Activated CD4-positive, alpha-beta T cell treated with anti-CD3 and anti-CD28 coated beads for 24 hours (primary cell): ENCODE results near the gene SLC27A4.

Experiments used
- DNase-seq, 2 donors: peaks; one replicate each; pipeline ENCODE4 v3.0.0-alpha.2; 2020; ENCODE audit warnings: low read depth in 2 of 2

Gene SLC27A4

GRCh38 chr9:128339761-128340690, at the start of gene SLC27A4:
Gene SLC27A4, plus strand, starts transcription at chr9:128340527. Its CDS starts 2,606 bp downstream, at chr9:128343133.
- DNase-seq, result peak; percentile 64 to 65

DNA sequence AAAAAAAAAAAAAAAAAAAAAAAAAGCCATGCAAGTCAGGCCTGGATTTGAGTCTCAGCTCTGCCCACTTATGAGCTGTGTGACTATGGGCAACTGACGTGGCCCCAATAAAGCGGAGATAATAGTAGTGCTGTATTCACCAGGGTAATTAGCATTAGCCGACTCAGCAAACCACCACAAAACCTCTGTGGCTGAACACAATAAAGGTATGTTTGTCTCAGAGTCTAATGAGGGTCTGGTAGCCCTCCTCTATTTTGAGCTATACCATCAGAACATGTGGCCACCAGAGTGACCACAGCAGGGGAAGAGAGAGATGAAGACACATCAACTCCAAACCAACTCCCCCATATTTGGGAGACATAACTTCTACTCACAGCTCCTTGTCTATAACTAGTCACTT, 48.3 kb upstream of the SLC27A4 start:
- DNase-seq, result no peak

GRCh38 chr9:128293091-128293490, 47.2 kb upstream of the SLC27A4 start:
- no peak for DNase-seq

DNA sequence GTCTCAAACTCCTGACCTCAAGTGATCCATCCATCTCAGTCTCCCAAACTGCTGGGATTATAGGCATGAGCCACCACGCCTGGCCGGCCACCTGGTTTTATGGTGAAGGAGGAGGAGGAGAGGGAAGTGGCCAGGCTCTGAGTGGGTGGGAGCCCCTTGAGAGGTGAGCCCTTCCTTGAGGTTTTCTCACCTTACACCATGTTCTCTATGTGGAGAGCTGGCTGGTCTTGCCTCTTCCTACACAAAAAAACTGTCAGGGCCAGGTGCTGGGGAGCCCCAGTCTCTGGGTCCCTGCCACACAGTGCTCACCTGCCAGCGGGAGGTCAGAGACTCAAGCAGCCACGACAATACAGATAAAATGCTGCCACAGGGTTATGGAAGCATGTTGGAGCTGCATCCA, 46.2 kb upstream of the SLC27A4 start:
- no peak for DNase-seq

- DNase-seq, result no peak
Measured at GRCh38 chr9:128296340-128297220, 43.7 kb upstream of the SLC27A4 start.

DNA sequence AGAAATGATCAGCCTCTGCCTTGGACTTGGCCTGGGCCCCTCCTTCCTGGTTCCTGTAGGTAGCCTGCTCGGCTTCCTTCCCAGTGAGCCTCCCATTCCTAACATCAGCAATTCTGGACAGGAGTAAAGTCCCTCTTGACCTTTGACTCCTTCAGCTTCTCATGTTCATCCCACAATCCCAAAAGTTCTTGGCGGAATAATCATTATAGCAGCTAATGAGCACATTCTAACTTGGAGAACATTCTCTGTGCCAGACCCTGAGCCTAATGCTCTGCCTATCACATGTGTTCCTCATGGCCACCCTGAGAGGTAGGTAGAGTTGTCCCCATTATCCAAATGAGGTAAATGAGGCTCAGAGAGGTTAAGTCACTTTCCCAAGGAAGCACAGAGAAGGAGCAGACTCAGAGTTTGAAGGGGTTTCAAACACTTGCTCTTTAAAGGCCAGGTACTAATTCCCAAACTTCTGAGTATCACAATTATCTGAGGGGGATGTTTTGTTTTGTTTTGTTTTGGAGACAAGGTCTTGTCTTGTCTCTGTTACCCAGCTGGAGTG, 43.0 kb upstream of the SLC27A4 start:
- no peak for DNase-seq

DNA sequence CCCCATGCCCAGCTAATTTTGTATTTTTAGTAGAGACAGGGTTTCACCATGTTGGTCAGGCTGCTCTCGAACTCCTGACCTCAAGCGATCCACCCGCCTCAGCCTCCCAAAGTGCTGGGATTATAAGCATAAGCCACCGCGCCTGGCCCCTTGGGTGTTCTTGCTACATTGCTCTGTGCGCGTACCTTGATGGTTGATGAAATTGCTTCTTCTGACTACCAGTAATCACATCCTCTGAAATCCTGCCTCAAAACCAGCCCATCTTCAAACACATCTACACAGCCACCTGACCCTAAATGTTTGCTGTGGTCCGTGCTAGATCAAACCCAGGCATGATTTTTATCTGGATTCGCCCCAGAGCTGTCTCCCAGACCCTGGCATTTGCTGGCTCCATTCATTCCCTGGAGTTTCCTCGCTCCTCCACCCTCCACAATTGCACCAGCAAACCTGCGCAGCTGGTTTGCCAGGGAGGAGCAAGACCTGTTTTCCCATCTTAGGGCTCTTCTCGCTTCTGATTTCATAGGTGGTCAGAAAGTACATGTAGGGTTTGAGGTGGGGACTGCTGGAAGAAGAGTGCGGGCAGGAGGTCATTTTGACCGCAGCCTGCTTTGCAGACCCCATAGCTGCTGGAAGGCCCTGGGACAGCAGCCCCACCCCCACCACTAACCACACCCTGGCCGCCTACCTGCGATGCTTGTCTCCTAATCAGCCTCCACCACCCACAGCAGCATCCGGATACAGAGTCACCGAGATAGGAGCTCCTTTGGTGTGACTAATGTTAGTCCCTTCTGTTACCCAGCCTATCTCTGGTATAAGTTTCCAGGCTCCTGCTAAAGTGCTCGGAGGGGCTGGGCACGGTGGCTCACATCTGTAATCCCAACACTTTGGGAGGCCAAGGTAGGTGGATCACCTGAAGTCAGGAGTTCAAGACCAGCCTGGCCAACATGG, 41.5 kb upstream of the SLC27A4 start:
- DNase-seq, result no peak

DNA sequence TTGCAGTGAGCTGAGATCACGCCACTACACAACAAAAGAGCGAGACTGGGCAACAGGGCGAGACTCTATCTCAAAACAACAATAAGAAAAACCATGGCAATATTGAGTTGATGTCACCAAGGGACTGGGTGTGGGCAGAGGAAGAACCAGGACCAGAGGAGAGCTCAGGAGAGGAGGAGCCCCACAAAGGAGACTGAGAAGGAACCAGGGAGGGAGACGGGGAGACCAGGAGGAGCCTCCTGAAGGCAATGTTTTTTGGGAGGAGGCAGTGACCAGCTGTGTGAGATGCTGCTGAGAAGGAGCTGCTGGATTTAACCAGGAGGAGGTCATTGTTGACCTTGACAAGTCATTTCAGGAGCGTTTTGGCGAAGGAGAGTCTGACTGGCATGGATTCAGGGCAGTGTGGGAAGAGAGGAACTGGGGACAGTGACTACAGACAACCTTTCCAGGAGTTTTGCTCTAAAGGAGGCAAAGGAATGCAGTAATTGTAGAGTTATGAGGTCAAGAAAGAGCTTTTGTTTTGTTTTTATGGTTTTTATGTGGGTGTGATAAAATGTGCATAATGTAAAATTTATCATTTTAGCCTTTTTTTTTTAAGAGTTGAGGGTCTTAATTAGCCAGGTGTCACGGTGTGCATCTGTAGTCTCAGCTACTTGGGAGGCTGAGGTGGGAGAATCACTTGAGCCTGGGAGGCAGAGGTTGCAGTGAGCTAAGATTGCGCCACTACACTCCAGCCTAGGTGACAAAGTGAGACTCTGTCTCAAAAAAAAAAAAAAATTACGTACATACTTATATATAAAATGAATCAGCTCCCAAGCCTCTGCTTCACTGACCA, 36.0 kb upstream of the SLC27A4 start:
- DNase-seq, result no peak

- no peak for DNase-seq
Measured at GRCh38 chr9:128304971-128305288, 35.4 kb upstream of the SLC27A4 start.

DNA sequence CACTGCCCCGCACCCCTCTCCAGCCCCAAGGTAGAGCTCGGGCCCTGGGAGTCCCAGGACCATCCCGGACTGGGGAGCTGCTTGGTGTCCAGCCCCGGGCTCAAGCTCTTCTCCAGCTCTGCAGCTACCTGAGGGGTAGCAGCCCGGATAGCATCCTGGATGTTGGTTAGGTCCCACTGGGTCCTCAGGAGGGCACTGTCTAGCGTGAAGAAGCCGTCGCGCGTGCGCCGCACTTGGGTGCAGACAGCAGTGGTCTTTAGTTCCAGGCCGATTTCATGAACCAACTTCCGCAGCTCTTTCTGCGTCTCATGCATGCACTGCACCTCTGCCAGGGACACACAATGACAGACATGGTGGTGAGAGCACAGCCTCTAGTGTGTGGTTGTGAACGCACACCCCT, 30.8 kb upstream of the SLC27A4 start:
- no peak for DNase-seq

- no peak for DNase-seq
Measured at GRCh38 chr9:128310461-128310860, 29.9 kb upstream of the SLC27A4 start.

- no peak for DNase-seq
Measured at GRCh38 chr9:128314697-128315096, 25.6 kb upstream of the SLC27A4 start.

DNA sequence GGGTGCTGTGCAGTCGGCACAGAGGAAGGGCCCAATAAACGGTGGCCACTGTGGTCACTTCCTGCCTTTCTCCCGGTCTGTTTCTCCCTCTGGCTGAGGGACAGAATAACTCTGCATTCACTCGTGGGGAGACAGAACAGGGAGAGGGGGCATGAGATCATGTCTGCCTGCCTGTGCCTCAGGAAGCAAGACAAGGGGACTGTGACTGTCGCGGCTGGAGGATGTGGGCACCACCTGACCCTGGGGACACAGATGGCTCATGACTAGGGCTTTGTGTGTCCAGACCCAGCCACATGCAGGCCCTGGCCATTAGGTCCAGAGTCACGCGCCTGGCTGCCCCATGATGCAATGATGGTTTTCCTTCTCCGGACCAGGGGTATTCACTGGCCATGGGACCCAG, 23.9 kb upstream of the SLC27A4 start:
- DNase-seq, result no peak

DNA sequence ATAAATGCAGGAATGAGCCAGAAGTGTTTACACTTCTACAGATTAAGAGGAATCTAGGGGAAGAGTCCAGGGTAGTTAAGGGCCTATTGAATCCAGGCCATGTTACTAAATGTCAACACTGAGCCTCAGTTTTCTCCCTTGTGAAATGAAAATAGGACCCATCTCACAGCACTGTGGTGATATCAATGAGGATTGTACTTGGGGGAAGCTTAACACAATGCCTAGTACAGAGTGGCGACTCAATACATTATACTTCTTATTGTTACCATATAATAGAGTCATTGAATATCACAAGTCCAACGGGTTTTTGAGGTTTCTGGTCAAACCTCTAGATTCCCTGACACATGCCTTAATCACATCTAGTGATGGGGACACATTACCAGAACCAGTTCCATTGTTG, 22.7 kb upstream of the SLC27A4 start:
- DNase-seq, result no peak

- DNase-seq, result no peak
Measured at GRCh38 chr9:128321343-128321742, 19.0 kb upstream of the SLC27A4 start.

GRCh38 chr9:128321879-128322403, 18.4 kb upstream of the SLC27A4 start:
- DNase-seq, result no peak

DNA sequence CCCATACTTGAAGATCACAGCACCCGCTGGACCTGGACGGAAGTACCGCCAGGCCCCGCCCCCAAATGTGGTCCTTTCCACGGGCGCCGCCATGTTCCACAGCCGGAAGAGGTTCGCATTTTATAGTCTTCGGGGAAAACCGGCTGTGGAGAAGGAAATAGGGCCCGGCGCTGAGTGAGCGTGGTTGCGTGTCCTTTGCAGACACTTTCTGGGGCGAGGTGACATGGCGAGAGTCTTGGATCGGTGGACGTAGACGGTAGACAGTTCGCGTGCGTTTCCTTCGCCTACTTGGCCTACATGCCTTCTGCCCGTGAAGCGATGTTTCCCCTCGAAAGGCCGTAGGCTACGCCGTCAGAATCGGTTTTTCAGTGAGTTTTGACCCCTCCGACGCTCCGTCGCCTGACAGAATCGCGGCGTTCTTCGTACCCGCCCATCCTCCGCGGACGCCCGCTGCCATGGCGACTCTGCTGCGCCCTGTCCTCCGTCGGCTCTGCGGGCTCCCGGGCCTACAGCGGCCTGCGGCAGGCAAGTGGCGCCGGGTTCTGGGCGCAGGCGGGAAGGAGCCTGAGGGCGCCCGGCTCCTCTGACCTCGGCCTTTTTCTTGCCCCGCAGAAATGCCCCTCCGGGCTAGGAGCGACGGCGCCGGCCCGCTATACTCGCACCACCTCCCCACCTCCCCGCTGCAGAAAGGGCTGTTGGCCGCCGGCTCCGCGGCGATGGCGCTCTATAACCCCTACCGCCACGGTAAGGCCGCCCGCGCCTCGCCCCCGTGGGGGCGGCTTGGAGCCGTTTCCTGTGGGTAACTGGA, 17.7 kb upstream of the SLC27A4 start, which contains the start of the genes COQ4 and TRUB2:
COQ4 (plus strand) TSS at position 436 of the 808 bp plus-strand sequence; CDS start at position 456, 20 bp downstream.
TRUB2 (minus strand) TSS at position 44 of the 808 bp plus-strand sequence; CDS start at position 5, 39 bp downstream.
- peak; percentile 89 to 91 for DNase-seq

GRCh38 chr9:128323212-128323730, 17.1 kb upstream of the SLC27A4 start:
- no peak for DNase-seq

DNA sequence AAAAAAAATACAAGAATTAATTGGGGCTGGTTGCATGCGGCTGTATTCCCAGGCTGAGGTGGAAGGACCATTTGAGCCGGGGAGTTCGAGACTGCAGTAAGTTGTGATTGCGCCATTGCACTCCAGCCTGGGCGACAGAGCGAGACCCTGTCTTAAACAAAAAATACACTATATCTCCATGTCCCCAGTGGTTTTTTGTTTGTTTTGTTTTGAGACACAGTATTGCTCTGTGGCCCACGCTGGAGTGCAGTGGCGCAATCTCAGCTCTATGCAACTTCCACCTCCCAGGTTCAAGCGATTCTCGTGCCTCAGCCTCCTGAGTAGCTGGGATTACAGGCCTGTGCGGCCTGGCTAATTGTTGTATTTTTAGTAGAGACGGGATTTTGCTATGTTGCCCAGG, 16.5 kb upstream of the SLC27A4 start:
- DNase-seq, result no peak
